ENCODE measurements around the gene BIRC6. TPM values are rescaled to one million over a fixed set of nuclear protein-coding genes. Genes with fewer than 3 reads are reported as not detected.
"Not testable (repeated sequence)": the region's sequence is repeated elsewhere in the genome, so short reads cannot be mapped to it uniquely, and the experiment has no call there.

The BIRC6 gene
- polyA plus RNA-seq, 1 experiment: 53.7 TPM

DNA sequence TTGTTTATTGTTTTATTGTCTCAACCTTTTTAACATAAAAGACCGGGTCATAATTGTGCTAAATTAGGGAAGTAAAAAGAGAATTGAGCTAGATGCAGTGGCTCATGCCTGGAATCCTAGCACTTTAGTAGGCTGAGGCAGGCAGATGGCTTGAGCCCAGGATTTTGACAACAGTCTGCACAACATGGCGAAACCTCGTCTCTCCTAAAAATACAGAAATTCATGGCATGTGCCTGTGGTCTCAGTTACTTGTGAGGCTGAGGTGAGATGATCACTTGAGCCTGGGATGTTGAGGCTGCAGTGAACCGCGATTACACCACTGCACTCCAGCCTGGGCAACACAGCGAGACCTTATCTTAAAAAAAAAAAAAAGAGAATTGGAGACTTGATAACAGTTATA lies 166.9 kb downstream of the BIRC6 start:
- TF ChIP-seq CTCF (IDR thresholded peaks at IDR 0.05; ENCODE audit: insufficient read depth, low read depth, low read length): no peak
- no peak for DNase-seq (ENCODE audit: low read depth)
- ChIA-PET POLR2A (no interaction called here), CTCF (no interaction called here)
- H3K4me3 ChIP-seq (ENCODE audit: low read depth, low read length): no peak overlapping the region
- H3K36me3 ChIP-seq (ENCODE audit: control insufficient read depth, insufficient read depth, low read length): peaks cover 6% of the 10 kb centered on the region
- H3K27me3 ChIP-seq (ENCODE audit: control insufficient read depth, insufficient read depth, low read length): no peaks in the 10 kb centered on the region

- no peak for TF ChIP-seq CTCF (IDR thresholded peaks at IDR 0.05; ENCODE audit: insufficient read depth, low read depth, low read length)
- POLR2A ChIA-PET: no interaction called here
- CTCF ChIA-PET: no interaction called here
- DNase-seq (ENCODE audit: low read depth): no peak
- Histone ChIP-seq H3K36me3 (ENCODE audit: control insufficient read depth, insufficient read depth, low read length) (peaks cover 4% of the 10 kb centered on the region), H3K4me3 (ENCODE audit: low read depth, low read length) (no peak overlapping the region), H3K27me3 (ENCODE audit: control insufficient read depth, insufficient read depth, low read length) (no peaks in the 10 kb centered on the region)
Observed at GRCh38 chr2:32532341-32532740, 175.5 kb downstream of the BIRC6 start.

- DNase-seq (ENCODE audit: low read depth): no peak
- no peak for TF ChIP-seq CTCF (IDR thresholded peaks at IDR 0.05; ENCODE audit: insufficient read depth, low read depth, low read length)
- Histone ChIP-seq H3K36me3 (ENCODE audit: control insufficient read depth, insufficient read depth, low read length) (peaks cover 2% of the 10 kb centered on the region), H3K27me3 (ENCODE audit: control insufficient read depth, insufficient read depth, low read length) (no peaks in the 10 kb centered on the region), H3K4me3 (ENCODE audit: low read depth, low read length) (no peak overlapping the region)
- CTCF ChIA-PET: interaction anchor here (0.6 kb wide), 1 partner anchor 181 kb away, joined by 4 read pairs; no protein-coding TSS in a partner anchor
- POLR2A ChIA-PET: no interaction called here
Observed at GRCh38 chr2:32532961-32533360, 176.1 kb downstream of the BIRC6 start.

DNA sequence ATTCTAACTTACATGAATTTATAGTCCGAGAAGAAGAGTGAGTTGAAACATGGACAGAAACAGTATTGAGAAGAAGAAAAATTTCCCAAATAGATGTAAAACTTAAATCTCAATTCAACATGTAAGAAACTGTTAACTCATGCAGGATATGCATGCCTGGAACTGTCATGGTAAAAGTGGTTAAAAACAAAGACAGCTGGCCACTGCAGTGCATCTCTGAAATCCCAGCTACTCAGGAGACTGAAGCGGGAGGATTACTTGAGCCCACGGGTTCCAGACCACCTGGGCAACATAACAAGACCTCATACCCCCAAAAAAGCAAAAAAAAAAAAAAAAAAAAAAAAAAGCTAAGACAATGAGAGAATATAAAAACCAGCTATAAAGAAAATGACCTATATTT lies 178.0 kb downstream of the BIRC6 start:
- no peak overlapping the region for H3K4me3 ChIP-seq (ENCODE audit: low read depth, low read length)
- peaks cover 2% of the 10 kb centered on the region for H3K36me3 ChIP-seq (ENCODE audit: control insufficient read depth, insufficient read depth, low read length)
- DNase-seq (ENCODE audit: low read depth): no peak
- POLR2A ChIA-PET: no interaction called here
- no peak for TF ChIP-seq CTCF (IDR thresholded peaks at IDR 0.05; ENCODE audit: insufficient read depth, low read depth, low read length)
- CTCF ChIA-PET: no interaction called here
- H3K27me3 ChIP-seq (ENCODE audit: control insufficient read depth, insufficient read depth, low read length): no peaks in the 10 kb centered on the region

DNA sequence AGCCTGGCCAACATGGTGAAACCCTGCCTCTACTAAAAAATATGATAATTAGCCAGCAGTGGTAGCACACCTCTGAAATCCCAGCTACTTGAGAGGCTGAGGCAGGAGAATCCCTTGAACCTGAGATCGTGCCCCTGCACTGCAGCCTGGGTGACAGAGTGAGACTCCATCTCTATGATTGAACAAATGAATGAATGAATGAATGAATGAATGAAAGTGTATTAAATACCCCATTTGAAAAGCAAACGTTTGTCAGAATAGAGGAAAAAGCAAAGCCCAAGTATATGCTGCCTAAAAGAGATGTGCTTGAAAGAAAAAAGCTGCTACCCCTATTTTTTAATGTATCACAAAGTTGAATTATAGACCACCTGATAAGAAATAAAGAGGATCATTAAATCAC lies 181.9 kb downstream of the BIRC6 start:
- POLR2A ChIA-PET: no interaction called here
- CTCF ChIA-PET: interaction anchor here (1.2 kb wide), 1 partner anchor 14 kb away, joined by 3 read pairs; no protein-coding TSS in a partner anchor

GRCh38 chr2:32552483-32552882 lies 195.7 kb downstream of the BIRC6 start:
- CTCF ChIA-PET: interaction anchor here (1.0 kb wide), 1 partner anchor 14 kb away, joined by 3 read pairs; no protein-coding TSS in a partner anchor
- POLR2A ChIA-PET; H3K4me3 ChIP-seq (ENCODE audit: low read depth, low read length); H3K27me3 ChIP-seq (ENCODE audit: control insufficient read depth, insufficient read depth, low read length); DNase-seq (ENCODE audit: low read depth); H3K36me3 ChIP-seq (ENCODE audit: control insufficient read depth, insufficient read depth, low read length): not testable (repeated sequence)

More for the DNA sequence above, 181.9 kb downstream of the BIRC6 start:
- H3K36me3 ChIP-seq (ENCODE audit: control insufficient read depth, insufficient read depth, low read length): no peaks in the 10 kb centered on the region
- TF ChIP-seq CTCF (IDR thresholded peaks at IDR 0.05; ENCODE audit: insufficient read depth, low read depth, low read length): no peak
- no peak for DNase-seq (ENCODE audit: low read depth)
- H3K4me3 ChIP-seq (ENCODE audit: low read depth, low read length): no peak overlapping the region
- no peaks in the 10 kb centered on the region for H3K27me3 ChIP-seq (ENCODE audit: control insufficient read depth, insufficient read depth, low read length)
